Measurements from ENCODE around the gene SELENOM.
A peak's percentile ranks its signal among the peaks of the same experiment; 100 is the strongest.

The SELENOM gene

DNA sequence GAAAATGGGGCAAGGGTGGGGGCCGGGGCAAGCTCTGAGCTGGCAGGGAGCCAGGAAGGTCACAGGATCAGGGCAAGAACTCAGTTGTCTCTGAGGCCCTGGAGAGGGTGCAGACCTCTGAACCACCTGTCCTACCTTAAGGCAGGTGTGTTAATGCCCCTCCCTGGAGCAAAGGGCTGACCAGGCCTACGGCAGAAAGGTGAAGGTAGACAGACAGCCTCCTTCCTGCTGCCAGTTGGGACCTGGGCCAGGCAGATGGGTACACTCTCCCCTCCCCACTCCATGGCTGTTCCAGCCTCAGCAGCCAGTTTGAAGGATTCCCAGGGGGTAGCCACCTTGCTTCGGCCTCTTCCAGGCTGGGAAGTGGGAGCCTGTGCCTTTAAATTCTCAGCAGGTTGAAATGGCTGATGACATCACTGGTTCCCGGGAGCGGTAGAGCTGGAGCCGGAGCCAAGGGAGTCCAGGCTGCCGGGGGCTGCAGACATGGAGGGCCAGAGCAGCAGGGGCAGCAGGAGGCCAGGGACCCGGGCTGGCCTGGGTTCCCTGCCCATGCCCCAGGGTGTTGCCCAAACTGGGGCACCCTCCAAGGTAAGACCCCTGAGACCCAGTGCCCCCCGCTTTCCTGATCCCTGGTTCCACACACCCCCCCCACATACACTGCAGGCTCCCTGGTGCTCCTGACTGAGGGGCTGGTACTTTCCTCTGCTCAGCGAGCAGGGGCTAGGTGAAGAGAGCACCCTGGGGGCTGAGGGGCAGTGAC is 15.3 kb upstream of the SELENOM start, which contains the start of gene INPP5J:
Gene INPP5J (plus strand): TSS at position 435 of the 760 bp plus-strand sequence. CDS start 49 bp downstream, at position 484.
- TF ChIP-seq SIN3A (IDR thresholded peaks at IDR 0.05; ENCODE audit: borderline replicate concordance, insufficient read depth, low read length) = no peak
- peak; percentile 62 for TF ChIP-seq POLR2AphosphoS5 (IDR thresholded peaks at IDR 0.05; ENCODE audit: low read depth, low read length)

DNA sequence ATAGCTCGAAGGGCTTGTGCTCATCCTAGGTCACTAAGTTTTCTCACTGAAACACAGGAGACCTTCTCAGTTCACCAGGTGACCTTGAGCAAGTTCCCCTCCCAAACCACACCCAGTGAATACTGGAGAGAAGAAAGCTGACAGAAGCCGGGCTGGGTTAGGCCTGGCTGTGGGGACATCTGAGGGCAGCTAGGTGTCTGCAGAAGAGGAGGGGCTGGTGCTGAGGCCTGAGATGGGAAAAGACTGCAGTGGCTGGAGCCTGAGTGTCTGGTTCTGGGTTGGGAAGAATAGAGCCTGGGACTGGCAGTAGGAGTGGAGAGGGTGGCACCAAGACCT is 14.8 kb upstream of the SELENOM start:
- TF ChIP-seq FOXP2 (optimal IDR thresholded peaks at IDR 0.05; ENCODE audit: borderline replicate concordance, extremely low read depth, extremely low read length, insufficient read depth) = no peak
- TF ChIP-seq POLR2AphosphoS5 (IDR thresholded peaks at IDR 0.05; ENCODE audit: low read depth, low read length) = no peak
- no peak for TF ChIP-seq TAF1 (IDR thresholded peaks at IDR 0.05; ENCODE audit: borderline replicate concordance, insufficient read depth, low read length)
- TF ChIP-seq SIN3A (IDR thresholded peaks at IDR 0.05; ENCODE audit: borderline replicate concordance, insufficient read depth, low read length) = no peak
- TF ChIP-seq, protein P1, sequence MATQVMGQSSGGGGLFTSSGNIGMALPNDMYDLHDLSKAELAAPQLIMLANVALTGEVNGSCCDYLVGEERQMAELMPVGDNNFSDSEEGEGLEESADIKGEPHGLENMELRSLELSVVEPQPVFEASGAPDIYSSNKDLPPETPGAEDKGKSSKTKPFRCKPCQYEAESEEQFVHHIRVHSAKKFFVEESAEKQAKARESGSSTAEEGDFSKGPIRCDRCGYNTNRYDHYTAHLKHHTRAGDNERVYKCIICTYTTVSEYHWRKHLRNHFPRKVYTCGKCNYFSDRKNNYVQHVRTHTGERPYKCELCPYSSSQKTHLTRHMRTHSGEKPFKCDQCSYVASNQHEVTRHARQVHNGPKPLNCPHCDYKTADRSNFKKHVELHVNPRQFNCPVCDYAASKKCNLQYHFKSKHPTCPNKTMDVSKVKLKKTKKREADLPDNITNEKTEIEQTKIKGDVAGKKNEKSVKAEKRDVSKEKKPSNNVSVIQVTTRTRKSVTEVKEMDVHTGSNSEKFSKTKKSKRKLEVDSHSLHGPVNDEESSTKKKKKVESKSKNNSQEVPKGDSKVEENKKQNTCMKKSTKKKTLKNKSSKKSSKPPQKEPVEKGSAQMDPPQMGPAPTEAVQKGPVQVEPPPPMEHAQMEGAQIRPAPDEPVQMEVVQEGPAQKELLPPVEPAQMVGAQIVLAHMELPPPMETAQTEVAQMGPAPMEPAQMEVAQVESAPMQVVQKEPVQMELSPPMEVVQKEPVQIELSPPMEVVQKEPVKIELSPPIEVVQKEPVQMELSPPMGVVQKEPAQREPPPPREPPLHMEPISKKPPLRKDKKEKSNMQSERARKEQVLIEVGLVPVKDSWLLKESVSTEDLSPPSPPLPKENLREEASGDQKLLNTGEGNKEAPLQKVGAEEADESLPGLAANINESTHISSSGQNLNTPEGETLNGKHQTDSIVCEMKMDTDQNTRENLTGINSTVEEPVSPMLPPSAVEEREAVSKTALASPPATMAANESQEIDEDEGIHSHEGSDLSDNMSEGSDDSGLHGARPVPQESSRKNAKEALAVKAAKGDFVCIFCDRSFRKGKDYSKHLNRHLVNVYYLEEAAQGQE (IDR thresholded peaks at IDR 0.05; ENCODE audit: insufficient read depth in 1 of 2, low read depth in 2 of 2, low read length in 2 of 2) = no peak

DNA sequence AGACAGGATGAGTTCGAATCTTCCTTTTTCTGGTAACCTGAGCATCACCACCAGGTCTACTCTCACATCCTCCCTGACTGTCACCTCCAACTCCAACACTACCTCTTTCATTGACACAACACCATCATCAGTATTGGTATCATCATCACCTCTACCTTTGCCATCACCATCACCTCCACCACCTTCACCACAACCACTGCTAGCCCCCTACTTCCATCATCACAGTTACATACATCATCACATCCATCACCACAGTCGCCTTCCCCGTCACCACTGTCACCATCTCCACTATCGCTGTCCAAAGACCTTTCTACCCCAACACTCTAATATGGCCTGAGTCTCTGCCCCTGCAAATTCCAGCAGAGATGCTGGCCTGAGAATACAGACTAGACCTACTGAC is 14.0 kb upstream of the SELENOM start:
- TF ChIP-seq TAF1 (IDR thresholded peaks at IDR 0.05; ENCODE audit: borderline replicate concordance, insufficient read depth, low read length) (no peak), FOXP2 (optimal IDR thresholded peaks at IDR 0.05; ENCODE audit: borderline replicate concordance, extremely low read depth, extremely low read length, insufficient read depth) (no peak), POLR2AphosphoS5 (IDR thresholded peaks at IDR 0.05; ENCODE audit: low read depth, low read length) (no peak), SIN3A (IDR thresholded peaks at IDR 0.05; ENCODE audit: borderline replicate concordance, insufficient read depth, low read length) (no peak)
- TF ChIP-seq, protein P1 (IDR thresholded peaks at IDR 0.05; ENCODE audit: insufficient read depth in 1 of 2, low read depth in 2 of 2, low read length in 2 of 2) = no peak

DNA sequence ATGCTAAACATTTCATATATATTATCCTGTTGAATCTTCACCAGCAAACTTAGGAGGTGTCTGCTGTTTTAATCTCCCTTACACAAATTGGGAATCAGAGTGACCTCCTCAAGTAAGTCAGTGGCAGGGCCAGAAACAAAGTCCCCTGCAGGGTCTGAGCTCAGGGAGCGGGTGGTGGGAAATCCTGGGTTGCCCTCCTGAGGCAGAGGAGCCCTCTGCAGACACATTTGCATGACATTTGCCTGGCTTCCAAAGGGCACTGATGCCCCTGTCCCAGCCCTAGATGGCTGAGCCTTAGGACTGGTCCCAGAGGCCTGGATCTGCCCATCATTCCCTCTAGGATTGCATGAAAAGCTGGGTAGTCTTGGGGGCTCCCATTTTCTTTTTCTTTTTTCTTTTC is 13.3 kb upstream of the SELENOM start:
- TF ChIP-seq, protein P1 (IDR thresholded peaks at IDR 0.05; ENCODE audit: insufficient read depth in 1 of 2, low read depth in 2 of 2, low read length in 2 of 2) = no peak
- TF ChIP-seq TAF1 (IDR thresholded peaks at IDR 0.05; ENCODE audit: borderline replicate concordance, insufficient read depth, low read length) = no peak
- no peak for TF ChIP-seq SIN3A (IDR thresholded peaks at IDR 0.05; ENCODE audit: borderline replicate concordance, insufficient read depth, low read length)
- TF ChIP-seq POLR2AphosphoS5 (IDR thresholded peaks at IDR 0.05; ENCODE audit: low read depth, low read length) = no peak
- TF ChIP-seq FOXP2 (optimal IDR thresholded peaks at IDR 0.05; ENCODE audit: borderline replicate concordance, extremely low read depth, extremely low read length, insufficient read depth) = no peak

DNA sequence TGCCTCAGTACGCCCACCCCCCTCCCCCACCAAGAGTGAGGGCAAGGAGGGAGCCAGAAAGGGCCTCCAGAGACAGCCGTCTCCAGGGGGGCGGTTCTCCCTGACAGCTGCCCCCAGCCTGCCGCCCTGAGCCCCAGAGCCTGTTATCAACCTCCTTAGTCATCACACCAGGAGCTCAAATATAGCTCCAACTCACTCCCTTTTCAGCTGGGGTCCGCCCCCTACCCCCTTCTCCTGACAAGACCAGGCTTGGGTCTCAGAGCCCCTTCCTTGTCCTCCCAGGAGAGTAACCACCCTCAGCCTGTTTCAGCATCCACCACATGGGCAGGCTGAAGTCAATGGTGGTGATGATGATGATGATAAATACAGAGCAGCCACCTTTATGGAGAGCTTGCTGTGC is 12.9 kb upstream of the SELENOM start:
- TF ChIP-seq TAF1 (IDR thresholded peaks at IDR 0.05; ENCODE audit: borderline replicate concordance, insufficient read depth, low read length) (no peak), SIN3A (IDR thresholded peaks at IDR 0.05; ENCODE audit: borderline replicate concordance, insufficient read depth, low read length) (no peak), FOXP2 (optimal IDR thresholded peaks at IDR 0.05; ENCODE audit: borderline replicate concordance, extremely low read depth, extremely low read length, insufficient read depth) (no peak), POLR2AphosphoS5 (IDR thresholded peaks at IDR 0.05; ENCODE audit: low read depth, low read length) (no peak)
- TF ChIP-seq, protein P1 (IDR thresholded peaks at IDR 0.05; ENCODE audit: insufficient read depth in 1 of 2, low read depth in 2 of 2, low read length in 2 of 2) = no peak

Measured in PFSK-1 (cell line).